Right ventricle myocardium inferior (tissue), 1 donor: ENCODE results near the gene MPND. TPM values are rescaled to one million over a fixed set of nuclear protein-coding genes. Genes with fewer than 3 reads are reported as not detected.

Experiments
- ATAC-seq: fragments of 200-7000 bp; cut with Tn5 transposase; one replicate; pipeline ENCODE4 v1.9.1; 2020; ENCODE audit warnings: mild to moderate bottlenecking, moderate library complexity
- DNase-seq: peaks from one replicate; pipeline ENCODE4 v3.0.0; 2021; ENCODE audit errors: missing footprints
- intact Hi-C: fragments of 100-400 bp; cut with DNase I; formaldehyde crosslinking; loops from one replicate; pipeline ENCODE4 v1.11.0; 2022
- total RNA-seq: library from RNA; stranded (reverse); fragmentation: NEBNext Ultra II Directional; extraction: Animal tissue kit (Norgen Biotek cat#: 25700); gene quantifications from one replicate; pipeline ENCODE4 v1.2.1, GENCODE V29; 2021
- donor health status: DM: no; HTN: yes; CAD: no; lungs with severe emphysema.

The MPND gene
- total RNA-seq, 1 donor from 2014 or later, result 21.0 TPM

GRCh38 chr19:4409123-4409933 is 66.0 kb downstream of the MPND start:
- ATAC-seq (no peak), DNase-seq (no peak)
- intact Hi-C loops, result no loop called here

Other genes starting within 250 kb of the MPND start
- gene MAP2K2, start 219.4 kb upstream of the MPND start, total RNA-seq, result 138 TPM
- not detected for gene CREB3L3, start 189.9 kb upstream of the MPND start, total RNA-seq
- gene SIRT6, start 161.0 kb upstream of the MPND start, total RNA-seq, result 10.4 TPM
- 0.19 TPM for gene ANKRD24, start 160.9 kb upstream of the MPND start, total RNA-seq
- 0.73 TPM for gene EBI3, start 114.0 kb upstream of the MPND start, total RNA-seq
- 9.2 TPM for gene YJU2, start 96.5 kb upstream of the MPND start, total RNA-seq
- not detected for gene SHD, start 64.3 kb upstream of the MPND start, total RNA-seq
- gene TMIGD2, start 41.2 kb upstream of the MPND start, total RNA-seq, result not detected
- gene FSD1, start 39.0 kb upstream of the MPND start, total RNA-seq, result not detected
- 4.3 TPM for gene STAP2, start 4.7 kb upstream of the MPND start, total RNA-seq
- 22.0 TPM for gene SH3GL1, start 57.0 kb downstream of the MPND start, total RNA-seq
- gene CHAF1A, start 59.1 kb downstream of the MPND start, total RNA-seq, result 5.9 TPM
- 119 TPM for gene UBXN6, start 114.2 kb downstream of the MPND start, total RNA-seq
- 28.2 TPM for gene HDGFL2, start 128.7 kb downstream of the MPND start, total RNA-seq
- 241 TPM for gene PLIN4, start 174.9 kb downstream of the MPND start, total RNA-seq
- gene PLIN5, start 191.7 kb downstream of the MPND start, total RNA-seq, result 50.4 TPM
- 0.73 TPM for gene LRG1, start 196.5 kb downstream of the MPND start, total RNA-seq
- 16.7 TPM for gene SEMA6B, start 216.1 kb downstream of the MPND start, total RNA-seq